Measurements from ENCODE around the gene LONP1. TPM values are rescaled to one million over a fixed set of nuclear protein-coding genes. Genes with fewer than 3 reads are reported as not detected.

The LONP1 gene
- total and polyA plus RNA-seq, 10 donors: 29.2 to 65.8 (median 46.1) TPM

DNA sequence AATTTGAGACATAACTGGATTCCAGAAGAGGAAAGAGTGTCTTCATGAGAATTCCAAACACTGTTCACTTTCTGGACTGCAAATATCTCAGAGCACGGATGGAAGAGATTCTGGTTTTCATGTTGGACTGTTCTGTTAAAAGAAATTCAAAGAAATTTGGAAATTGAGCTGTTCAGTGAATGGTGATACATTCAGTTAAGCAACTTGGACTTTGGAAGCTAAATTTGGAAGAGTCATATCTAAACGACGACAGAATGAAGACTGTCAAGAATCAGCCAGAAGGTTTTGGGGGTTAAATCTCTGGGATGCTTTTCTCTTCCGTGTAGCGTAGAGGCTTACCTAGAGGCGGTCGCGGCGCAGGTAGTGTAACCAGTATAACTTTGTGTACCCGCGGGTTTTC, 71.5 kb downstream of the LONP1 start:
- DNase-seq: no peak
- 95 to 98% (median 97%) methylated on average over 9 to 11 of the region's 11 CpGs for WGBS, 5 donors
- Histone ChIP-seq H3K27me3 (replicated peaks in 1 of 7) (no peaks in the 10 kb centered on the region), H3K36me3 (peaks cover 0 to 94% (median 92%) of the 10 kb centered on the region in 6 donors), H3K4me3 (no peak overlapping the region), H3K4me1 (peaks cover 0 to 17% (median 4%) of the 10 kb centered on the region in 6 donors), H3K27ac (no peak overlapping the region), H3K9me3 (no peaks in the 10 kb centered on the region)
- TF ChIP-seq POLR2A (IDR thresholded peaks at IDR 0.05) (no peak), CTCF (IDR thresholded peaks at IDR 0.05 in 8 of 11, conservative IDR thresholded peaks at IDR 0.05 in 3 of 11) (no peak), POLR2AphosphoS5 (IDR thresholded peaks at IDR 0.05) (no peak)
- intact Hi-C loops (cut with DNase I; ENCODE audit: low total_unique reads): no loop called here

DNA sequence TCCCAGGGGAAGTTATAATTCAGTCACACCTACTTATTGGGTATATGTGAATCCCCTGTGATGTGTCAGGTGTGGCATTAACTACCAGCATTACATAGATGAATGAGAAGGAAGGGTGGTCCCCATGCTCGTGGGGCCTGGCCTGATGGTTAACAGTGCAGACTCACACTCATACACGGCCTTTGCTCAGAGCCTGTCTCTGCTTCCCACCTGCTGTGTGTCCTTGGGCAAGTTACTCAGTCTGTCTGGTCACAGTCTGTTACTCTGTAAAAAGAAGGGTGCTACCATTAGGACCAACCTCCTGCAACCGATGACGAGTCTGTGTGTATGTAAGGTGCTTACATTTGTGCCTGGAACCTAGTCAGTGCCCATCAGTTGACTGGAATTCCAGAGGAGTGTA, 73.2 kb downstream of the LONP1 start:
- Histone ChIP-seq H3K4me1 (peaks cover 0 to 35% (median 13%) of the 10 kb centered on the region in 6 donors), H3K27me3 (replicated peaks in 1 of 7) (no peaks in the 10 kb centered on the region), H3K36me3 (peaks cover 0 to 94% (median 89%) of the 10 kb centered on the region in 6 donors), H3K4me3 (no peak overlapping the region), H3K9me3 (no peaks in the 10 kb centered on the region), H3K27ac (no peak overlapping the region)
- intact Hi-C loops (cut with DNase I; ENCODE audit: low total_unique reads): no loop called here
- WGBS, 5 donors: 76 to 96% (median 88%) methylated on average over 4 of the region's 4 CpGs
- peak; percentile 12 for DNase-seq
- TF ChIP-seq POLR2AphosphoS5 (IDR thresholded peaks at IDR 0.05): peak in 1 of 3 donors; percentile 1
- TF ChIP-seq CTCF (IDR thresholded peaks at IDR 0.05 in 8 of 11, conservative IDR thresholded peaks at IDR 0.05 in 3 of 11): no peak

DNA sequence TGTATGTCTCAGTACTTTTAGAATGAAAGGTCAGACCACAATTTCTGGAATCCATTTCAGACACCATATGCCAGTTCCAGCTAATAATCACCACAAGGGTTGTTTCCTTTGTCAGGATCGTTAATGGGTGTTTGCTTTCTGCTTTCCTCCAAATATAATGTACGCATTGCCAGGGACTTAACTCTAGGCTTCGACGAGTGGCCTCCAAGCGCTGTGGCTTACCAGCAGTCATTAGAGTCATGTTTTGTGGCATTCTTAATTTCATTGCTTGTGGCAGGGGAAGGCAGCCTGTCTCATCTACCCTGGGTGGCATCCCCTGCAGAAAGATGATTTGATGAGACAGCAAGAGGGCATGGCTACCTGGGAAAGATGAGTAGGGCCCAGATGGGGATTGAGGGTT, 74.5 kb downstream of the LONP1 start:
- peaks cover 0 to 48% (median 21%) of the 10 kb centered on the region in 6 donors for H3K4me1 ChIP-seq
- H3K36me3 ChIP-seq: peaks cover 0 to 93% (median 83%) of the 10 kb centered on the region in 6 donors
- peak; percentile 25 for DNase-seq
- intact Hi-C loops (cut with DNase I; ENCODE audit: low total_unique reads): no loop called here
- no peak overlapping the region for H3K4me3 ChIP-seq
- no peaks in the 10 kb centered on the region for H3K27me3 ChIP-seq (replicated peaks in 1 of 7)
- no peaks in the 10 kb centered on the region for H3K9me3 ChIP-seq
- TF ChIP-seq POLR2AphosphoS5 (IDR thresholded peaks at IDR 0.05) (no peak), POLR2A (IDR thresholded peaks at IDR 0.05) (no peak), CTCF (IDR thresholded peaks at IDR 0.05 in 8 of 11, conservative IDR thresholded peaks at IDR 0.05 in 3 of 11) (no peak)
- 92 to 96% (median 95%) methylated on average over 5 of the region's 5 CpGs for WGBS, 5 donors
- no peak overlapping the region for H3K27ac ChIP-seq

DNA sequence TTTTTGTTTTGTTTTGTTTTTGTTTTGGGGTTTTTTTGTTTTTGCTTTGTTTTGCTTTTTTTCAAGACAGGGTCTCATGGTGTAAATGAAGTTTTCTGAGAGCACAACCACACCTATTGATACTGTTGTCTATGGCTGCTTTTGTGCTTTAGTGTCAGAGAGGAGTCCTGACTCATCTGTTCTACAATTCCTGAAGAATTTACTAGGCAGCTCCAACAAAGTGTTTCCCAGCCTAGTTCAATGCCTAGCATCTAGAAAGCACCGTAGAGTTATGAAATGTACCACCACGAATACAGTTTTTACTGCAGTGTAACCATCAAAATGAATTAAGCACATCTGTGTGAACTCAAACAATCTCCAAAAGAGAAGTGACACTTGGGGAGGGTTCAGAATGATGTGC, 75.9 kb downstream of the LONP1 start:
- no peak for TF ChIP-seq CTCF (IDR thresholded peaks at IDR 0.05 in 8 of 11, conservative IDR thresholded peaks at IDR 0.05 in 3 of 11)
- no peak for TF ChIP-seq POLR2A (IDR thresholded peaks at IDR 0.05)
- no peak for TF ChIP-seq POLR2AphosphoS5 (IDR thresholded peaks at IDR 0.05)
- peaks cover 0 to 84% (median 74%) of the 10 kb centered on the region in 6 donors for H3K36me3 ChIP-seq
- no peak for DNase-seq
- H3K27ac ChIP-seq: no peak overlapping the region
- intact Hi-C loops (cut with DNase I; ENCODE audit: low total_unique reads): no loop called here
- H3K9me3 ChIP-seq: no peaks in the 10 kb centered on the region
- 84 to 96% (median 95%) methylated on average over 2 of the region's 2 CpGs for WGBS, 5 donors
- H3K4me3 ChIP-seq: no peak overlapping the region
- no peaks in the 10 kb centered on the region for H3K27me3 ChIP-seq (replicated peaks in 1 of 7)
- H3K4me1 ChIP-seq: peaks cover 0 to 52% (median 22%) of the 10 kb centered on the region in 6 donors
